ENCODE data around the gene ITPR2.

ITPR2 gene

DNA sequence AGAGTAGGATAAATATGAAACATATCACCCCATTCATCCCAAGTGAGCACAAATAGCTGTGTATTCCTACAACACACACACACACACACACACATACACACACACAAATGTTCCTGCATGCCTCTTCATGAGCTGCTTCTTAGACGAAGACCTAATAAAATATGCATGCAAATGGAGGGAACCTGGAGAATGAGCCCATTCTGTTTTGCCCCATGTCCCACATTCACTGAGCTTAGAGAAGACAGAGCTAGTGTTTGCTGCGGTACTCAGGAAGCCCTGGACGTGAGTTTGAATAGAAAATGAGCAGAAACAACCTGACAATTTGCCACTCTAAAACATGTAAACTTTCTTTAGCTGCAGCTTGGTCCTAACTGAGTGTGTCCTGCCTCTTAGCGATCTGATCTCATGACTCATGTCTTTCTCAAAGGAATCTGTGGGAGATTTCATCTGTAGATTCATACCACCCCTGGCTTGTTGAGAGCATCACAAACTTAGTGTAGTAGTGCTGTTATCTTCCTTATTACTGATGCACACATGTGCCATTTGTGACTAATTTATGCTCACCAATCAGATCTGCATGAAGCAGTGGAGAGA lies 86.8 kb downstream of the ITPR2 start:
- TF ChIP-seq CTCF (IDR thresholded peaks at IDR 0.05; ENCODE audit: low read depth, low read length) = no peak
- TF ChIP-seq EZH2phosphoT487 (IDR thresholded peaks at IDR 0.05; ENCODE audit: low read depth) = no peak

GRCh38 chr12:26744697-26745440 lies 88.1 kb downstream of the ITPR2 start:
- no peak for TF ChIP-seq CTCF (IDR thresholded peaks at IDR 0.05; ENCODE audit: low read depth, low read length)
- TF ChIP-seq EZH2phosphoT487 (IDR thresholded peaks at IDR 0.05; ENCODE audit: low read depth) = no peak
- no peak overlapping the region for H3K27ac ChIP-seq (ENCODE audit: low read length)
- H3K79me2 ChIP-seq (ENCODE audit: low read length) = peaks cover 86% of the 10 kb centered on the region

More for the DNA sequence above, 86.8 kb downstream of the ITPR2 start:
- Histone ChIP-seq H3K36me3 (replicated peaks; ENCODE audit: low read depth, low read length) (peaks cover 5% of the 10 kb centered on the region), H3K4me3 (ENCODE audit: low read length) (peak overlapping the region; percentile 8; the same call in 1 of the 2 replicates), H3K9ac (ENCODE audit: low read length) (peak overlapping the region; percentile 20; the same call in 1 of the 2 replicates), H3K27me3 (ENCODE audit: low read depth, low read length) (no peaks in the 10 kb centered on the region), H4K20me1 (ENCODE audit: insufficient read depth, low read length) (peaks cover 5% of the 10 kb centered on the region; the same call in 1 of the 2 replicates), H2AFZ (ENCODE audit: low read depth, low read length) (no peak overlapping the region), H3K4me1 (ENCODE audit: low read length) (peaks cover 81% of the 10 kb centered on the region), H3K79me2 (ENCODE audit: low read length) (peaks cover 73% of the 10 kb centered on the region), H3K27ac (ENCODE audit: low read length) (no peak overlapping the region), H3K9me3 (ENCODE audit: insufficient read depth, low read length) (no peaks in the 10 kb centered on the region), H3K4me2 (ENCODE audit: low read length) (peak overlapping the region; percentile 82)

GRCh38 chr12:26744042-26744626 lies 88.9 kb downstream of the ITPR2 start:
- Histone ChIP-seq H3K4me1 (ENCODE audit: low read length) (peaks cover 65% of the 10 kb centered on the region), H3K27ac (ENCODE audit: low read length) (no peak overlapping the region), H3K4me2 (ENCODE audit: low read length) (no peak overlapping the region), H3K36me3 (replicated peaks; ENCODE audit: low read depth, low read length) (peaks cover 21% of the 10 kb centered on the region), H3K9ac (ENCODE audit: low read length) (no peak overlapping the region), H4K20me1 (ENCODE audit: insufficient read depth, low read length) (peaks cover 5% of the 10 kb centered on the region; the same call in 1 of the 2 replicates), H3K79me2 (ENCODE audit: low read length) (peaks cover 90% of the 10 kb centered on the region), H3K27me3 (ENCODE audit: low read depth, low read length) (no peaks in the 10 kb centered on the region), H3K4me3 (ENCODE audit: low read length) (no peak overlapping the region), H3K9me3 (ENCODE audit: insufficient read depth, low read length) (peaks cover 4% of the 10 kb centered on the region), H2AFZ (ENCODE audit: low read depth, low read length) (no peak overlapping the region)
- TF ChIP-seq EZH2phosphoT487 (IDR thresholded peaks at IDR 0.05; ENCODE audit: low read depth) (no peak), CTCF (IDR thresholded peaks at IDR 0.05; ENCODE audit: low read depth, low read length) (no peak)

More at GRCh38 chr12:26744697-26745440, 88.1 kb downstream of the ITPR2 start:
- H2AFZ ChIP-seq (ENCODE audit: low read depth, low read length) = no peak overlapping the region
- no peak overlapping the region for H3K9ac ChIP-seq (ENCODE audit: low read length)
- H3K4me1 ChIP-seq (ENCODE audit: low read length) = peaks cover 71% of the 10 kb centered on the region
- H3K27me3 ChIP-seq (ENCODE audit: low read depth, low read length) = no peaks in the 10 kb centered on the region
- H3K4me3 ChIP-seq (ENCODE audit: low read length) = no peak overlapping the region
- peaks cover 5% of the 10 kb centered on the region; the same call in 1 of the 2 replicates for H4K20me1 ChIP-seq (ENCODE audit: insufficient read depth, low read length)
- H3K9me3 ChIP-seq (ENCODE audit: insufficient read depth, low read length) = no peaks in the 10 kb centered on the region
- peaks cover 14% of the 10 kb centered on the region for H3K36me3 ChIP-seq (replicated peaks; ENCODE audit: low read depth, low read length)
- peak overlapping the region; percentile 82; the same call in 1 of the 2 replicates for H3K4me2 ChIP-seq (ENCODE audit: low read length)

All from OCI-LY3 (cell line).